Astrocyte (in vitro differentiated cells and primary cell): ENCODE measurements around the gene ZNF488.

Experiments
- EZH2 ChIP-seq: IDR thresholded peaks from 2 replicates; pipeline ENCODE4 v1.6.1; 2012; ENCODE audit warnings: mild to moderate bottlenecking, low read length, inconsistent platforms; ENCODE audit not compliant: insufficient read depth
- TF ChIP-seq, protein P1 (sequence below): IDR thresholded peaks from 2 replicates; pipeline ENCODE4 v1.5.1; 2011; ENCODE audit warnings: low read depth, mild to moderate bottlenecking, inconsistent platforms, low read length, moderate library complexity; ENCODE audit not compliant: insufficient read depth

DNA sequence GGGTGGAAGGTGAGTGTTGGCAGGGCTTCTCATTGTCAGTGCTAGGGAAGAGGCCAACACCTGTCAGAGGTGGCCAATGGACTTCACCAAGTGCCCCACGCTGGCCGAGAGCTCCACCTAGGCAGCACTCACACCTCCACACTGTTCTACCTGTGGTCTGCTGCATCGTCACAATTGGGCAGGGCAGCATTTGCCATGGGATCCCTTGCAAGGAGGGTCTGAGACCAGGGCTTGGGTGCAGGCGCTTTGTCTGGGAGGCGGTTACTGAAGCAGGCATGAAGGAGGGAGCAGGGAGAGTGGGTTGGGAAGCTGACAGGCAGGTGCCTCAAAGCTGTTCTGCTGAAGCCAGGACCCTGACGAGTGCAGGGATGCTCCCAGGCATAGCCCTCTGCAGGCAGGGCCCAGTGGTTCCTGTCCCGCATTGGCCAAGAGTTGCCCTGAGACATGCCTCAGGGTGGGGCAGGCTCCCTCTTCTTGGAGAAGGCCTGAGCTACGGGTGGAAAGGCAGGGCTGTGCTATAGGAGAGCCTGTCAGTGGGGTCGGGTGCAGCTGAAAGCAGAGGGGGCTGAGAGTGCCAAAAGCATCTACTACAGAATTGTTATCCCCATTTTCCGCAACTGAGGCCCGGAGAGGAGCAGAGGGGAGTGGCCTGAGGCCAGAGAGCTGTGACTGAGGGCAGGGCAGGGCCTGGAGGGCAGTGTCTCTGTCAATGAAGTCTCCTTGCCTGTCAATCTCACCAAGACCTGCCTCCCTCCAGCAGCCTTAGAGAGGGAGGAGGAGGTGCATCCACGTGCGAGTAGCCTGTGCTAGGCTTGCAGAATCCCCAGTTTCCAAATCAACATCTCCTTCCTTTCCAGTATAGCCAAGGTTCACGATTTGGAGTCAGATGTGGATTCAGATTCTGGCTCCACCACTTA lies 31.9 kb downstream of the ZNF488 start:
- TF ChIP-seq, protein P1, sequence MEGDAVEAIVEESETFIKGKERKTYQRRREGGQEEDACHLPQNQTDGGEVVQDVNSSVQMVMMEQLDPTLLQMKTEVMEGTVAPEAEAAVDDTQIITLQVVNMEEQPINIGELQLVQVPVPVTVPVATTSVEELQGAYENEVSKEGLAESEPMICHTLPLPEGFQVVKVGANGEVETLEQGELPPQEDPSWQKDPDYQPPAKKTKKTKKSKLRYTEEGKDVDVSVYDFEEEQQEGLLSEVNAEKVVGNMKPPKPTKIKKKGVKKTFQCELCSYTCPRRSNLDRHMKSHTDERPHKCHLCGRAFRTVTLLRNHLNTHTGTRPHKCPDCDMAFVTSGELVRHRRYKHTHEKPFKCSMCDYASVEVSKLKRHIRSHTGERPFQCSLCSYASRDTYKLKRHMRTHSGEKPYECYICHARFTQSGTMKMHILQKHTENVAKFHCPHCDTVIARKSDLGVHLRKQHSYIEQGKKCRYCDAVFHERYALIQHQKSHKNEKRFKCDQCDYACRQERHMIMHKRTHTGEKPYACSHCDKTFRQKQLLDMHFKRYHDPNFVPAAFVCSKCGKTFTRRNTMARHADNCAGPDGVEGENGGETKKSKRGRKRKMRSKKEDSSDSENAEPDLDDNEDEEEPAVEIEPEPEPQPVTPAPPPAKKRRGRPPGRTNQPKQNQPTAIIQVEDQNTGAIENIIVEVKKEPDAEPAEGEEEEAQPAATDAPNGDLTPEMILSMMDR = no peak
- TF ChIP-seq EZH2 = no peak
